Measurements from ENCODE around the gene GPX3. TPM values are rescaled to one million over a fixed set of nuclear protein-coding genes. Genes with fewer than 3 reads are reported as not detected.
A peak's percentile ranks its signal among the peaks of the same experiment; 100 is the strongest.

The GPX3 gene
- total and polyA plus RNA-seq, 10 of the 15 experiments (the other 5 are each of a cell fraction or from before 2014, with no cell fraction given) = 0.04 to 1.0 (median 0.15) TPM; not detected in 3

- SMC1A ChIA-PET (ENCODE audit: uncharacterized antibody, unreplicated experiment) = no interaction called here
Measured at GRCh38 chr5:151028717-151029116, 8.3 kb downstream of the GPX3 start.

GRCh38 chr5:151029179-151030055, 9.0 kb downstream of the GPX3 start:
- BruUV-seq (replicated peaks) = no TSS peak
- Histone ChIP-seq H3K9ac (ENCODE audit: control insufficient read depth, insufficient read depth, low read length) (no peak overlapping the region), H4K20me1 (ENCODE audit: control insufficient read depth, insufficient read depth) (no peaks in the 10 kb centered on the region; the same call in 1 of the 2 replicates), H3K9me3 (replicated peaks; ENCODE audit: control insufficient read depth, insufficient read depth, low read length) (no peaks in the 10 kb centered on the region), H3K4me3 (no peak overlapping the region), H3K79me2 (ENCODE audit: control insufficient read depth, insufficient read depth, low read length) (no peaks in the 10 kb centered on the region), H3K27me3 (replicated peaks in 1 of 2; ENCODE audit: control insufficient read depth in 2 of 2, insufficient read depth in 2 of 2, low read length in 1 of 2) (no peaks in the 10 kb centered on the region), H3K4me2 (ENCODE audit: control insufficient read depth, insufficient read depth) (no peak overlapping the region), H3K27ac (ENCODE audit: control insufficient read depth, insufficient read depth) (no peak overlapping the region), H3K36me3 (ENCODE audit: control insufficient read depth in 2 of 2, insufficient read depth in 2 of 2, low read length in 1 of 2) (peaks cover 38 to 45% of the 10 kb centered on the region in 2 experiments), H2AFZ (ENCODE audit: control insufficient read depth, low read depth, low read length) (no peak overlapping the region), H3K4me1 (ENCODE audit: control insufficient read depth, insufficient read depth, low read length) (no peaks in the 10 kb centered on the region)
- ATAC-seq (no peak), FAIRE-seq (no peak), DNase-seq (ENCODE audit: low read depth, low spot score) (no peak)
- in situ Hi-C loops (cut with MboI) (no loop called here), intact Hi-C loops (cut with micrococcal nuclease; ENCODE audit: unreplicated experiment) (no loop called here)
- WGBS (ENCODE audit: insufficient coverage, insufficient replicate concordance, low lambda C conversion rate, missing lambda C conversion rate) = 97% methylated on average over 9 of the region's 9 CpGs
- ChIA-PET CTCF (interaction anchor here (1.6 kb wide), 2 partner anchors 22 to 88 kb away, joined by 3 to 4 read pairs; no protein-coding TSS in a partner anchor), SMC1A (ENCODE audit: uncharacterized antibody, unreplicated experiment) (interaction anchor here (0.8 to 1.3 kb wide), 2 partner anchors 86 to 162 kb away, joined by 3 read pairs; no protein-coding TSS in a partner anchor), POLR2A (interaction anchor here (0.7 kb wide), 1 partner anchor 641 kb away, joined by 4 read pairs; no protein-coding TSS in a partner anchor), RAD21 (ENCODE audit: unreplicated experiment) (no interaction called here)
- no peak for TF ChIP-seq ZNF24 (IDR thresholded peaks at IDR 0.05)
- no peak for TF ChIP-seq TCF3 (IDR thresholded peaks at IDR 0.05; ENCODE audit: borderline replicate concordance, insufficient read depth, low read depth, low read length)
- TF ChIP-seq SUPT20H (IDR thresholded peaks at IDR 0.05; ENCODE audit: borderline replicate concordance, control insufficient read depth, low read depth, low read length) = no peak
- TF ChIP-seq CEBPB (IDR thresholded peaks at IDR 0.05; ENCODE audit: borderline replicate concordance in 1 of 2, low read depth in 2 of 2, low read length in 2 of 2) = no peak
- TF ChIP-seq POLR2A (IDR thresholded peaks at IDR 0.05; ENCODE audit: low read depth, low read length) = peak; percentile 19; the same call in 1 of the 2 replicates
- no peak for TF ChIP-seq BRCA1 (IDR thresholded peaks at IDR 0.05; ENCODE audit: low read depth, low read length)

More at GRCh38 chr5:151028717-151029116, 8.3 kb downstream of the GPX3 start:
- Histone ChIP-seq H2AFZ (ENCODE audit: control insufficient read depth, low read depth, low read length) (no peak overlapping the region), H3K27ac (ENCODE audit: control insufficient read depth, insufficient read depth) (no peak overlapping the region), H3K9ac (ENCODE audit: control insufficient read depth, insufficient read depth, low read length) (no peak overlapping the region), H3K4me2 (ENCODE audit: control insufficient read depth, insufficient read depth) (no peak overlapping the region), H4K20me1 (ENCODE audit: control insufficient read depth, insufficient read depth) (no peaks in the 10 kb centered on the region; the same call in 1 of the 2 replicates), H3K36me3 (ENCODE audit: control insufficient read depth in 2 of 2, insufficient read depth in 2 of 2, low read length in 1 of 2) (peaks cover 31 to 39% of the 10 kb centered on the region in 2 experiments), H3K79me2 (ENCODE audit: control insufficient read depth, insufficient read depth, low read length) (no peaks in the 10 kb centered on the region), H3K4me3 (no peak overlapping the region), H3K9me3 (replicated peaks; ENCODE audit: control insufficient read depth, insufficient read depth, low read length) (no peaks in the 10 kb centered on the region), H3K4me1 (ENCODE audit: control insufficient read depth, insufficient read depth, low read length) (no peaks in the 10 kb centered on the region), H3K27me3 (replicated peaks in 1 of 2; ENCODE audit: control insufficient read depth in 2 of 2, insufficient read depth in 2 of 2, low read length in 1 of 2) (no peaks in the 10 kb centered on the region)
- no TSS peak for BruUV-seq (replicated peaks)
- 93% methylated on average over 6 of the region's 8 CpGs for WGBS (ENCODE audit: insufficient coverage, insufficient replicate concordance, low lambda C conversion rate, missing lambda C conversion rate)
- 0 out of 2 replicates have a peak, but pooled peaks have one; percentile 29 for TF ChIP-seq POLR2A (IDR thresholded peaks at IDR 0.05; ENCODE audit: low read depth, low read length)
- TF ChIP-seq ASH2L (IDR thresholded peaks at IDR 0.05; ENCODE audit: borderline replicate concordance, low read depth) = no peak
- intact Hi-C loops (cut with micrococcal nuclease; ENCODE audit: unreplicated experiment) = no loop called here
- POLR2A ChIA-PET = no interaction called here
- ATAC-seq = no peak
- RAD21 ChIA-PET (ENCODE audit: unreplicated experiment) = no interaction called here
- DNase-seq (ENCODE audit: low read depth, low spot score) = no peak
- in situ Hi-C loops (cut with MboI) = no loop called here
- no peak for FAIRE-seq
- CTCF ChIA-PET = no interaction called here
